GM19438 (cell line): Measurements from ENCODE around the gene CDON.
A peak's percentile ranks its signal among the peaks of the same experiment; 100 is the strongest.

ENCODE experiments used
- ATAC-seq: cut with Tn5 transposase; IDR thresholded peaks from one replicate; pipeline ENCODE4 v1.9.1; 2021; ENCODE audit warnings: low read depth; ENCODE audit not compliant: unreplicated experiment

Gene CDON

GRCh38 chr11:125946712-125947418 lies 115.8 kb downstream of the CDON start:
- ATAC-seq = no peak

GRCh38 chr11:125945797-125946520 lies 116.7 kb downstream of the CDON start, which contains the start of gene VSIG10L2:
VSIG10L2 (plus strand) TSS chr11:125946044; CDS start chr11:125946056, 12 bp downstream.
- no peak for ATAC-seq

GRCh38 chr11:125945011-125945796 lies 117.5 kb downstream of the CDON start:
- no peak for ATAC-seq

- ATAC-seq = no peak
Measured at GRCh38 chr11:125944350-125945010, 118.2 kb downstream of the CDON start.

- no peak for ATAC-seq
Measured at GRCh38 chr11:125943661-125944349, 118.9 kb downstream of the CDON start.

GRCh38 chr11:125942771-125943428 lies 119.8 kb downstream of the CDON start:
- ATAC-seq = no peak

GRCh38 chr11:125941619-125942611 lies 120.8 kb downstream of the CDON start:
- peak; percentile 70 for ATAC-seq

GRCh38 chr11:125941267-125941618 lies 121.4 kb downstream of the CDON start:
- no peak for ATAC-seq

- no peak for ATAC-seq
Measured at GRCh38 chr11:125940145-125940544, 122.5 kb downstream of the CDON start.

GRCh38 chr11:125939081-125939521 lies 123.6 kb downstream of the CDON start:
- ATAC-seq = no peak

GRCh38 chr11:125938418-125938817 lies 124.2 kb downstream of the CDON start:
- ATAC-seq = no peak

- no peak for ATAC-seq
Measured at GRCh38 chr11:125935618-125936199, 127.0 kb downstream of the CDON start.

GRCh38 chr11:125935056-125935455 lies 127.6 kb downstream of the CDON start:
- no peak for ATAC-seq

- ATAC-seq = no peak
Measured at GRCh38 chr11:125934473-125934872, 128.2 kb downstream of the CDON start.

- no peak for ATAC-seq
Measured at GRCh38 chr11:125933030-125933813, 129.4 kb downstream of the CDON start.

- ATAC-seq = no peak
Measured at GRCh38 chr11:125932301-125932700, 130.4 kb downstream of the CDON start.

GRCh38 chr11:125931668-125932067 lies 131.0 kb downstream of the CDON start:
- no peak for ATAC-seq
